Measurements from ENCODE around the gene FBLN1.

The FBLN1 gene

DNA sequence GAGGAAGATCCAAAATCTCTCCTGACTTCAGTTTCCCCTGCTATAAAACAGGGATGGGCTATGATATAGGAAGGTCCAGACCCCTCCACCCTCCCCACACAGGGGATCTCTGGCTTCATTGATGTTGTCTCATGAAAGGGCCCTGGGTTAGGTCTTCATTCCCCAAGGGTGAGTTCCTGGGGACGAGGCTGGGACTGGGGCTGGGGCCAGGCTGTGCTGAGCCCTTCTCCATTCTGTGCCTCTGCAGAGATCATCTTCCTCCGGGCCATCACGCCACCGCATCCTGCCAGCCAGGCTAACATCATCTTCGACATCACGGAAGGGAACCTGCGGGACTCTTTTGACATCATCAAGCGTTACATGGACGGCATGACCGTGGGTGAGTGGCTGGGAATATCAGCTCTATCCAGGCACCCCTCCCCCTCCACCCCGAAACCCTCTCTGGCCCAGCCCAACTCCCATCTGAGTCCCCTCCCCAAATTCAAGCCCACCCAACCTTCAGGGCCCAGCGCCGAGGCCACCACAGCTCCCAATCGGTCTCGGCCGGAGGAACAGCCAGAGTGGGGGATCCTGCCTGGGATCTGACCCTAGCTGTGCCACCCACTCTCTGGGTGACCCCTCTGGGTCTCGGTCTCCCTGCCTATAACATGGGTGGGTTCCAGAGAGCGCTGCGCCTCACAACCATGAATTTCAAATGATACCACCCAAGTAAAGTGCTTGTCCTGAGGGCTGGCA lies 74.2 kb downstream of the FBLN1 start:
- H3K27me3 ChIP-seq (ENCODE audit: insufficient read depth, low read length, poor library complexity, severe bottlenecking): no peaks in the 10 kb centered on the region
- H3K9me3 ChIP-seq (ENCODE audit: insufficient read depth, low read depth, low read length): no peaks in the 10 kb centered on the region
- no peak overlapping the region for H3K9ac ChIP-seq (ENCODE audit: low read depth, low read length, poor library complexity, severe bottlenecking)
- no peaks in the 10 kb centered on the region for H3K36me3 ChIP-seq (ENCODE audit: insufficient read depth, low read length)
- H3K4me1 ChIP-seq (ENCODE audit: insufficient read depth, low read length, poor library complexity, severe bottlenecking): peaks cover 25% of the 10 kb centered on the region
- H2AFZ ChIP-seq (ENCODE audit: low read length): no peak overlapping the region
- H3K79me2 ChIP-seq (ENCODE audit: insufficient read depth, low read length): no peaks in the 10 kb centered on the region
- H3F3A ChIP-seq (ENCODE audit: low read depth): no peaks in the 10 kb centered on the region
- H3K4me2 ChIP-seq (ENCODE audit: low read depth, low read length, poor library complexity, severe bottlenecking): no peak overlapping the region
- no peaks in the 10 kb centered on the region for H4K20me1 ChIP-seq (ENCODE audit: insufficient read depth, low read length, poor library complexity, severe bottlenecking)
- TF ChIP-seq CTCF (conservative IDR thresholded peaks at IDR 0.05; ENCODE audit: low read length): no peak
- TF ChIP-seq EZH2phosphoT487 (IDR thresholded peaks at IDR 0.05; ENCODE audit: borderline replicate concordance): no peak
- no peak overlapping the region for H3K4me3 ChIP-seq (ENCODE audit: low read length, poor library complexity, severe bottlenecking)
- H3K9me2 ChIP-seq (replicated peaks; ENCODE audit: low read depth, low read length): no peaks in the 10 kb centered on the region

DNA sequence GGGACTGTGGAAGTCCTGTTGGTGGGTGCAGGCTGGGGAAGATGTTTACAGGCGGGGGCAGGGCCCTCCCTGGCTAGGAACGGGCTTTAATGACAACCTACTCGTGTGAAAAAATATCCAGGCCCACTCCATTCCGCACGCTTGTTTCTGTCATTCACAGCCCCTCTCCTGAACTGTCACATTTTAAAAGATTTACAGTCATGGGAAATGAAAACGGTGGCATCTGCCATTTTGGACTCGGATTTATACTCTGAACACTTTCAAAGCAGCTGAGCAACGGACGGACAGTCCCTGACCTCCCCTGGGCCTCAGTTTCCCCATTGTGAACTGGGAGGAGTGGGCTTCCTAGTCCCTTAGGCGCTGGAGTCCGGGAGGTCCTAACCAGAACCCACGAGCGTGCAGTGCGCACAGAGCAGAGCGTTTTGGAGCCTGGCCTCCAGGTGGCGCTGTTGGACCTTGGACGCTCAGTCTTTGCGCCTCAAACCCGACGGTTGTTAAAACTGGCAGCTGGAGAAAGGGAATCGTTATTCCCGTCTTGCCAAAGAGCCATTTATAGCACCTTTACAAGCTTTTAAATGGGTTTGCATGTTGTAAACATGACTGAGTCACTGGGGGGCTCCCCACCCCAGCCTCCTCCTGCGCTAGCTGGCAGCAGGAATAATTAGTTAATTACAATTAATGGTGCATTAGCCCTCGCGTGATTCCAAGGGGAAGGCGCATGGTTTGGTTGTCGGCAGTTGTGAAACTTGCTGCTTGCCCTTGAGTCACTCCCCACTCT lies 75.3 kb downstream of the FBLN1 start:
- Histone ChIP-seq H3K9me3 (ENCODE audit: insufficient read depth, low read depth, low read length) (no peaks in the 10 kb centered on the region), H3K9me2 (replicated peaks; ENCODE audit: low read depth, low read length) (no peaks in the 10 kb centered on the region), H3F3A (ENCODE audit: low read depth) (no peaks in the 10 kb centered on the region), H3K9ac (ENCODE audit: low read depth, low read length, poor library complexity, severe bottlenecking) (peak overlapping the region; percentile 25), H3K4me3 (ENCODE audit: low read length, poor library complexity, severe bottlenecking) (peak overlapping the region; percentile 56), H3K36me3 (ENCODE audit: insufficient read depth, low read length) (no peaks in the 10 kb centered on the region), H3K79me2 (ENCODE audit: insufficient read depth, low read length) (no peaks in the 10 kb centered on the region), H3K4me1 (ENCODE audit: insufficient read depth, low read length, poor library complexity, severe bottlenecking) (peaks cover 31% of the 10 kb centered on the region), H2AFZ (ENCODE audit: low read length) (peak overlapping the region; percentile 54), H4K20me1 (ENCODE audit: insufficient read depth, low read length, poor library complexity, severe bottlenecking) (no peaks in the 10 kb centered on the region), H3K4me2 (ENCODE audit: low read depth, low read length, poor library complexity, severe bottlenecking) (peak overlapping the region; percentile 69), H3K27me3 (ENCODE audit: insufficient read depth, low read length, poor library complexity, severe bottlenecking) (no peaks in the 10 kb centered on the region)
- peak; percentile 97 for TF ChIP-seq CTCF (conservative IDR thresholded peaks at IDR 0.05; ENCODE audit: low read length)
- no peak for TF ChIP-seq EZH2phosphoT487 (IDR thresholded peaks at IDR 0.05; ENCODE audit: borderline replicate concordance)

- H3K9me2 ChIP-seq (replicated peaks; ENCODE audit: low read depth, low read length): no peaks in the 10 kb centered on the region
These were observed 76.0 kb downstream of the FBLN1 start for GRCh38 chr22:45578524-45579147.

More at GRCh38 chr22:45578524-45579147, 76.0 kb downstream of the FBLN1 start:
- Histone ChIP-seq H3K27me3 (ENCODE audit: insufficient read depth, low read length, poor library complexity, severe bottlenecking) (no peaks in the 10 kb centered on the region), H3K4me1 (ENCODE audit: insufficient read depth, low read length, poor library complexity, severe bottlenecking) (peaks cover 38% of the 10 kb centered on the region), H3K9me3 (ENCODE audit: insufficient read depth, low read depth, low read length) (no peaks in the 10 kb centered on the region), H3F3A (ENCODE audit: low read depth) (no peaks in the 10 kb centered on the region), H3K4me2 (ENCODE audit: low read depth, low read length, poor library complexity, severe bottlenecking) (peak overlapping the region; percentile 69), H4K20me1 (ENCODE audit: insufficient read depth, low read length, poor library complexity, severe bottlenecking) (no peaks in the 10 kb centered on the region), H3K36me3 (ENCODE audit: insufficient read depth, low read length) (no peaks in the 10 kb centered on the region), H3K9ac (ENCODE audit: low read depth, low read length, poor library complexity, severe bottlenecking) (peak overlapping the region; percentile 13), H2AFZ (ENCODE audit: low read length) (peak overlapping the region; percentile 54; the same call in 1 of the 2 replicates), H3K79me2 (ENCODE audit: insufficient read depth, low read length) (no peaks in the 10 kb centered on the region), H3K4me3 (ENCODE audit: low read length, poor library complexity, severe bottlenecking) (no peak overlapping the region)
- TF ChIP-seq CTCF (conservative IDR thresholded peaks at IDR 0.05; ENCODE audit: low read length): no peak
- no peak for TF ChIP-seq EZH2phosphoT487 (IDR thresholded peaks at IDR 0.05; ENCODE audit: borderline replicate concordance)
